DND-41 (cell line): Measurements from ENCODE around the gene ACSM5.
A peak's percentile ranks its signal among the peaks of the same experiment; 100 is the strongest.

ENCODE experiments used
- ATAC-seq: fragments of 200-7000 bp; cut with Tn5 transposase; 3 replicates; pipeline ENCODE4 v1.9.1; 2021; ENCODE audit warnings: low read depth; ENCODE audit not compliant: insufficient read depth
- DNase-seq: peaks from one replicate; pipeline ENCODE4 v3.0.0-alpha.2; 2020
- H2AFZ ChIP-seq: 2 replicates; pipeline ENCODE4 v1.6.0; 2012; ENCODE audit warnings: low read depth, low read length
- H3K27ac ChIP-seq: 2 replicates; pipeline ENCODE4 v1.5.1; 2012; ENCODE audit warnings: low read length, inconsistent platforms
- H3K27me3 ChIP-seq: fragments of 200-600 bp; sonication (generic); 2 replicates; pipeline ENCODE4 v1.6.0; 2012; ENCODE audit warnings: low read length, mild to moderate bottlenecking, inconsistent platforms; ENCODE audit not compliant: insufficient read depth, poor library complexity
- H3K36me3 ChIP-seq: 2 replicates; pipeline ENCODE4 v1.5.1; 2012; ENCODE audit warnings: low read length, inconsistent platforms; ENCODE audit not compliant: insufficient read depth
- H3K4me1 ChIP-seq: 2 replicates; pipeline ENCODE4 v1.5.1; 2012; ENCODE audit warnings: mild to moderate bottlenecking, low read length; ENCODE audit not compliant: insufficient read depth
- H3K4me2 ChIP-seq: 2 replicates; pipeline ENCODE4 v1.6.0; 2012; ENCODE audit warnings: mild to moderate bottlenecking, moderate library complexity, low read length, inconsistent platforms; ENCODE audit not compliant: insufficient read depth
- H3K4me3 ChIP-seq, 2 experiments: fragments of 200-600 bp in 1 of 2; shearing (Covaris generic) in 1 of 2; 2 replicates each; pipeline ENCODE4 v1.5.1; 2012 to 2016; ENCODE audit warnings: inconsistent platforms in 2 of 2, low read length in 2 of 2, mild to moderate bottlenecking in 2 of 2, low read depth in 1 of 2, moderate library complexity in 1 of 2
- H3K79me2 ChIP-seq: 2 replicates; pipeline ENCODE4 v1.6.0; 2012; ENCODE audit warnings: low read length, inconsistent platforms; ENCODE audit not compliant: insufficient read depth
- H3K9ac ChIP-seq: 2 replicates; pipeline ENCODE4 v1.6.0; 2012; ENCODE audit warnings: low read depth, mild to moderate bottlenecking, inconsistent platforms, low read length, moderate library complexity
- H3K9me3 ChIP-seq: 2 replicates; pipeline ENCODE4 v1.5.1; 2012; ENCODE audit warnings: low read length, moderate library complexity, mild to moderate bottlenecking, inconsistent platforms; ENCODE audit not compliant: insufficient read depth, severe bottlenecking
- H4K20me1 ChIP-seq: 2 replicates; pipeline ENCODE4 v1.6.0; 2012; ENCODE audit warnings: low read length; ENCODE audit not compliant: insufficient read depth
- EZH2 ChIP-seq: IDR thresholded peaks from 3 replicates; pipeline ENCODE4 v1.6.1; 2012; ENCODE audit warnings: borderline replicate concordance, low read depth, mild to moderate bottlenecking, moderate library complexity, low read length, inconsistent platforms; ENCODE audit not compliant: severe bottlenecking
- TF ChIP-seq, protein P1 (sequence below): IDR thresholded peaks from 2 replicates; pipeline ENCODE4 v1.5.1; 2012; ENCODE audit warnings: borderline replicate concordance, low read length, moderate library complexity, mild to moderate bottlenecking; ENCODE audit not compliant: poor library complexity, severe bottlenecking; ENCODE audit errors: extremely low read depth

Gene ACSM5, protein sequence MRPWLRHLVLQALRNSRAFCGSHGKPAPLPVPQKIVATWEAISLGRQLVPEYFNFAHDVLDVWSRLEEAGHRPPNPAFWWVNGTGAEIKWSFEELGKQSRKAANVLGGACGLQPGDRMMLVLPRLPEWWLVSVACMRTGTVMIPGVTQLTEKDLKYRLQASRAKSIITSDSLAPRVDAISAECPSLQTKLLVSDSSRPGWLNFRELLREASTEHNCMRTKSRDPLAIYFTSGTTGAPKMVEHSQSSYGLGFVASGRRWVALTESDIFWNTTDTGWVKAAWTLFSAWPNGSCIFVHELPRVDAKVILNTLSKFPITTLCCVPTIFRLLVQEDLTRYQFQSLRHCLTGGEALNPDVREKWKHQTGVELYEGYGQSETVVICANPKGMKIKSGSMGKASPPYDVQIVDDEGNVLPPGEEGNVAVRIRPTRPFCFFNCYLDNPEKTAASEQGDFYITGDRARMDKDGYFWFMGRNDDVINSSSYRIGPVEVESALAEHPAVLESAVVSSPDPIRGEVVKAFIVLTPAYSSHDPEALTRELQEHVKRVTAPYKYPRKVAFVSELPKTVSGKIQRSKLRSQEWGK

GRCh38 chr16:20409398-20410120 is at the start of gene ACSM5:
Gene ACSM5 (plus strand): TSS chr16:20409534. CDS start chr16:20411485, 1,951 bp downstream.
- no peaks in the 10 kb centered on the region for H3K9me3 ChIP-seq
- ATAC-seq (no peak), DNase-seq (no peak)
- no peak within 1 kb of the TSS for H3K27ac ChIP-seq
- H3K4me2 ChIP-seq = no peak within 1 kb of the TSS
- no peaks in the 10 kb centered on the region for H3K27me3 ChIP-seq
- no peak within 1 kb of the TSS for H2AFZ ChIP-seq
- H3K4me1 ChIP-seq = no peaks in the 10 kb centered on the region
- no peaks in the 10 kb centered on the region for H3K36me3 ChIP-seq
- no peaks in the 10 kb centered on the region for H4K20me1 ChIP-seq
- no peaks in the 10 kb centered on the region for H3K79me2 ChIP-seq
- TF ChIP-seq, protein P1, sequence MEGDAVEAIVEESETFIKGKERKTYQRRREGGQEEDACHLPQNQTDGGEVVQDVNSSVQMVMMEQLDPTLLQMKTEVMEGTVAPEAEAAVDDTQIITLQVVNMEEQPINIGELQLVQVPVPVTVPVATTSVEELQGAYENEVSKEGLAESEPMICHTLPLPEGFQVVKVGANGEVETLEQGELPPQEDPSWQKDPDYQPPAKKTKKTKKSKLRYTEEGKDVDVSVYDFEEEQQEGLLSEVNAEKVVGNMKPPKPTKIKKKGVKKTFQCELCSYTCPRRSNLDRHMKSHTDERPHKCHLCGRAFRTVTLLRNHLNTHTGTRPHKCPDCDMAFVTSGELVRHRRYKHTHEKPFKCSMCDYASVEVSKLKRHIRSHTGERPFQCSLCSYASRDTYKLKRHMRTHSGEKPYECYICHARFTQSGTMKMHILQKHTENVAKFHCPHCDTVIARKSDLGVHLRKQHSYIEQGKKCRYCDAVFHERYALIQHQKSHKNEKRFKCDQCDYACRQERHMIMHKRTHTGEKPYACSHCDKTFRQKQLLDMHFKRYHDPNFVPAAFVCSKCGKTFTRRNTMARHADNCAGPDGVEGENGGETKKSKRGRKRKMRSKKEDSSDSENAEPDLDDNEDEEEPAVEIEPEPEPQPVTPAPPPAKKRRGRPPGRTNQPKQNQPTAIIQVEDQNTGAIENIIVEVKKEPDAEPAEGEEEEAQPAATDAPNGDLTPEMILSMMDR = no peak
- no peak for TF ChIP-seq EZH2
- H3K9ac ChIP-seq = no peak within 1 kb of the TSS
- H3K4me3 ChIP-seq = no peak within 1 kb of the TSS

- Histone ChIP-seq H3K27me3 (peaks cover 4% of the 10 kb centered on the region), H4K20me1 (no peaks in the 10 kb centered on the region), H3K4me3 (no peak overlapping the region), H2AFZ (no peak overlapping the region), H3K27ac (no peak overlapping the region), H3K36me3 (no peaks in the 10 kb centered on the region), H3K79me2 (no peaks in the 10 kb centered on the region), H3K4me2 (no peak overlapping the region), H3K4me1 (no peaks in the 10 kb centered on the region), H3K9me3 (no peaks in the 10 kb centered on the region), H3K9ac (no peak overlapping the region)
- no peak for DNase-seq
- no peak for ATAC-seq
- TF ChIP-seq, protein P1 = peak; percentile 26
- no peak for TF ChIP-seq EZH2
Measured at GRCh38 chr16:20359997-20360396, 49.3 kb upstream of the ACSM5 start.

DNA sequence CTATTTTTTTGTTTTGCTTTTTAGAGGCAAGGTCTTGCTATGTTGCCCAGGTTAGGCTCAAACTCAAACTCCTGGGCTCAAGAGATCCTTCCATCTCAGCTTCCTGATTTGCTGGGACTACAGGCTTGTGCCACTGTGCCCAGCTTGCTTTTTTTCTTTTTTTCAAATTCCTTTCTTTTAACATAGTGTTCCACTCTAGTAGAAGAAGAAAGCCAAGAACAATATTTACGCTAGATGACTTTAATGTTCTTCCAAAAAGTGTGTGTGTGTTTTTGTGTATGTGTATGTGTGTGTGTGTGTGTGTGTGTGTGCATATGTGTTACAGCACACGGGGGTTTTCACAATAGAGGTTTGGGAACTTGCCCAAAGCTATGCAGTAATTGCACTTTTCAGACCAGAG is 46.1 kb upstream of the ACSM5 start:
- H3K36me3 ChIP-seq = no peaks in the 10 kb centered on the region
- no peaks in the 10 kb centered on the region for H3K79me2 ChIP-seq

More for the DNA sequence above, 46.1 kb upstream of the ACSM5 start:
- Histone ChIP-seq H3K4me1 (no peaks in the 10 kb centered on the region), H3K4me2 (no peak overlapping the region), H4K20me1 (no peaks in the 10 kb centered on the region), H3K9me3 (no peaks in the 10 kb centered on the region), H3K4me3 (no peak overlapping the region), H3K9ac (no peak overlapping the region), H3K27ac (no peak overlapping the region), H3K27me3 (no peaks in the 10 kb centered on the region), H2AFZ (no peak overlapping the region)
- TF ChIP-seq, protein P1 = no peak
- no peak for ATAC-seq
- DNase-seq = no peak
